DOHH2 (cell line): Measurements from ENCODE around the gene SRBD1.

Experiments used
- H3F3A ChIP-seq: fragments of 200-600 bp; sonication (generic), shearing (Covaris generic); 2 replicates; pipeline ENCODE4 v1.6.0; 2016; ENCODE audit warnings: antibody characterized with exemption, mild to moderate bottlenecking; ENCODE audit not compliant: control insufficient read depth, insufficient read depth
- H3K27ac ChIP-seq: fragments of 200-600 bp; sonication (generic); 2 replicates; pipeline ENCODE4 v1.5.1; 2014; ENCODE audit warnings: low read depth, mild to moderate bottlenecking, low read length, moderate library complexity
- H3K27me3 ChIP-seq: fragments of 200-600 bp; sonication (generic); 2 replicates; pipeline ENCODE4 v1.6.1; 2014; ENCODE audit warnings: mild to moderate bottlenecking, low read length, mixed read lengths; ENCODE audit not compliant: control insufficient read depth
- H3K36me3 ChIP-seq: fragments of 200-600 bp; sonication (generic); 2 replicates; pipeline ENCODE4 v1.6.1; 2014; ENCODE audit warnings: mild to moderate bottlenecking, low read length, moderate library complexity, mixed read lengths; ENCODE audit not compliant: control insufficient read depth
- H3K4me1 ChIP-seq: fragments of 200-600 bp; sonication (generic); 2 replicates; pipeline ENCODE4 v1.6.1; 2014; ENCODE audit warnings: mild to moderate bottlenecking, low read length, mixed read lengths; ENCODE audit not compliant: control insufficient read depth
- H3K4me2 ChIP-seq: fragments of 200-600 bp; sonication (generic); 2 replicates; pipeline ENCODE4 v1.6.0; 2014; ENCODE audit warnings: mild to moderate bottlenecking, low read length, moderate library complexity
- H3K4me3 ChIP-seq: fragments of 200-600 bp; sonication (generic); 2 replicates; pipeline ENCODE4 v1.5.1; 2014; ENCODE audit warnings: mild to moderate bottlenecking, low read length, mixed read lengths
- H3K79me2 ChIP-seq: fragments of 200-600 bp; sonication (generic); 2 replicates; pipeline ENCODE4 v1.6.1; 2014; ENCODE audit warnings: mild to moderate bottlenecking, low read length, mixed read lengths; ENCODE audit not compliant: control insufficient read depth
- H3K9me2 ChIP-seq: fragments of 200-600 bp; sonication (generic); replicated peaks from 2 replicates; pipeline ENCODE4 v1.6.1; 2014; ENCODE audit warnings: mild to moderate bottlenecking, low read length, mixed read lengths; ENCODE audit not compliant: control insufficient read depth
- H3K9me3 ChIP-seq: fragments of 200-600 bp; sonication (generic); 2 replicates; pipeline ENCODE4 v1.6.1; 2014; ENCODE audit warnings: antibody characterized with exemption, low read length, mixed read lengths; ENCODE audit not compliant: control insufficient read depth, insufficient read depth
- H4K20me1 ChIP-seq: fragments of 200-600 bp; sonication (generic); 2 replicates; pipeline ENCODE4 v1.6.0; 2014; ENCODE audit warnings: low read depth, mild to moderate bottlenecking, antibody characterized with exemption, low read length, moderate library complexity; ENCODE audit not compliant: control insufficient read depth, insufficient read depth
- EZH2phosphoT487 ChIP-seq: fragments of 200-600 bp; sonication (generic); IDR thresholded peaks from 2 replicates; pipeline ENCODE4 v1.6.1; 2017; ENCODE audit warnings: borderline replicate concordance, mild to moderate bottlenecking, antibody characterized with exemption, low read length, moderate library complexity, mixed read lengths
- TF ChIP-seq, protein P1 (sequence below): fragments of 200-600 bp; sonication (generic); IDR thresholded peaks from one replicate; pipeline ENCODE4 v1.5.1; 2014; ENCODE audit warnings: antibody characterized with exemption, mild to moderate bottlenecking, low read depth, low read length; ENCODE audit not compliant: poor library complexity, severe bottlenecking

SRBD1 gene

GRCh38 chr2:45518546-45518945 is 92.5 kb downstream of the SRBD1 start:
- no peak for TF ChIP-seq EZH2phosphoT487
- TF ChIP-seq, protein P1, sequence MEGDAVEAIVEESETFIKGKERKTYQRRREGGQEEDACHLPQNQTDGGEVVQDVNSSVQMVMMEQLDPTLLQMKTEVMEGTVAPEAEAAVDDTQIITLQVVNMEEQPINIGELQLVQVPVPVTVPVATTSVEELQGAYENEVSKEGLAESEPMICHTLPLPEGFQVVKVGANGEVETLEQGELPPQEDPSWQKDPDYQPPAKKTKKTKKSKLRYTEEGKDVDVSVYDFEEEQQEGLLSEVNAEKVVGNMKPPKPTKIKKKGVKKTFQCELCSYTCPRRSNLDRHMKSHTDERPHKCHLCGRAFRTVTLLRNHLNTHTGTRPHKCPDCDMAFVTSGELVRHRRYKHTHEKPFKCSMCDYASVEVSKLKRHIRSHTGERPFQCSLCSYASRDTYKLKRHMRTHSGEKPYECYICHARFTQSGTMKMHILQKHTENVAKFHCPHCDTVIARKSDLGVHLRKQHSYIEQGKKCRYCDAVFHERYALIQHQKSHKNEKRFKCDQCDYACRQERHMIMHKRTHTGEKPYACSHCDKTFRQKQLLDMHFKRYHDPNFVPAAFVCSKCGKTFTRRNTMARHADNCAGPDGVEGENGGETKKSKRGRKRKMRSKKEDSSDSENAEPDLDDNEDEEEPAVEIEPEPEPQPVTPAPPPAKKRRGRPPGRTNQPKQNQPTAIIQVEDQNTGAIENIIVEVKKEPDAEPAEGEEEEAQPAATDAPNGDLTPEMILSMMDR: no peak
- Histone ChIP-seq H4K20me1 (no peaks in the 10 kb centered on the region), H3K4me2 (no peak overlapping the region), H3K4me1 (no peaks in the 10 kb centered on the region), H3K4me3 (no peak overlapping the region), H3K9me3 (no peaks in the 10 kb centered on the region), H3K27me3 (no peaks in the 10 kb centered on the region), H3K27ac (no peak overlapping the region), H3K36me3 (no peaks in the 10 kb centered on the region), H3K79me2 (no peaks in the 10 kb centered on the region), H3K9me2 (no peaks in the 10 kb centered on the region), H3F3A (no peaks in the 10 kb centered on the region)

DNA sequence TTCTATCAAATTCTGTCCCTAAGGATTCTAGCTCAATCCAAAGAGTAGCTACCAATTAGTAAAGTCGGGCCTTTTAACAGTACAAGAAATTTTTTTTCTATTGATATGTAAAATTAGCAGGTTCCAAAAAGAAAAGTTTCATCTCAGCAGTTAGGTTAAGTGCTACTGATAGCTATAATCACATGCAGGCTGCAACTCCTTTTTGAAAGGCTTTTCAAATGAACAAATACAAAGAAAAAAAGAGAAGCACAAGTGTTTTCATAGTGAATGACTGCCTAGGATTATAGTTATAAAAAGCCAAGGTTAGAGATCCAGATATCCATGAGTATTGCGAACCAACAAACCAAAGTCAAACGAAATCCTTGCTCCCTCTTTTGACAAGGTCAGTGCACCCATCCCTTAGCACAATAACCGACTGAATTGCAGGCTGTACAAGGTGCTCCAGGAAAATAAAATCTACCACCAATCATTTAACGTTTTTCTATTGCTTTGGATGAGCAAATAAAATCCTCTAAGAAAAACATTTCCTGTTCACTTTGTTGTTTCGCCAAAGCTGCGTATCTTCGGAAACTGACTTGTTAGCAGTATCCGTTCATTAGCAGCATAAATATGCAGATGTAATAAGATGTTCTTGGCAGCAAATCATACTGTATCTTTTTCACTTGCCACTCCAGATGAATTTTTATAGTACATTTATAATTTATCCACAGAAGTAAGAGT is 100.2 kb downstream of the SRBD1 start:
- no peaks in the 10 kb centered on the region for H3K9me3 ChIP-seq
- no peaks in the 10 kb centered on the region for H3F3A ChIP-seq
- H3K4me2 ChIP-seq: no peak overlapping the region
- no peaks in the 10 kb centered on the region for H3K27me3 ChIP-seq
- H3K36me3 ChIP-seq: no peaks in the 10 kb centered on the region
- no peak overlapping the region for H3K4me3 ChIP-seq
- H3K79me2 ChIP-seq: no peaks in the 10 kb centered on the region
- no peak for TF ChIP-seq EZH2phosphoT487
- TF ChIP-seq, protein P1: no peak
- H3K27ac ChIP-seq: no peak overlapping the region
- no peaks in the 10 kb centered on the region for H3K4me1 ChIP-seq
- H4K20me1 ChIP-seq: no peaks in the 10 kb centered on the region
- H3K9me2 ChIP-seq: no peaks in the 10 kb centered on the region

DNA sequence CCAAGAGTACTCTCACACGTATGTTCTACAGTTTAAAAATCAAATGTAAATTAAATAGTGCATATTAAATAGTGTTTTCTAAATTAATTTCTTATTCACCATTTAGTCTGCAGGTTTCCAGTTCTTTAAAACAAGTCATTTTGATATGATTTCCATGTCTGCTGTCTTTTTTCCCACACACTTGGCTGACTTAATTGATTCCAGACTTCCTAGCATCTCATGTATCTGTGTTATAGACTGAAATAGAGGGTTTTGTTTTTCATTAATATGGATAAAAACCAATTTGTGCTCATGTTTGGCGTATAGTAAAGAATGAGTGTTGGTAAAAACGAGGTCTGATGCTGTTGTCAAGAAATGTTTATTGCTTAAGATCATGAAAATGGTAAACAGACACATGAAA is 104.3 kb downstream of the SRBD1 start:
- no peaks in the 10 kb centered on the region for H3K36me3 ChIP-seq
- no peak overlapping the region for H3K4me3 ChIP-seq
- TF ChIP-seq, protein P1: no peak
- TF ChIP-seq EZH2phosphoT487: no peak
- no peaks in the 10 kb centered on the region for H3F3A ChIP-seq
- no peaks in the 10 kb centered on the region for H3K9me2 ChIP-seq
- no peaks in the 10 kb centered on the region for H3K79me2 ChIP-seq
- H3K4me1 ChIP-seq: no peaks in the 10 kb centered on the region
- no peaks in the 10 kb centered on the region for H3K27me3 ChIP-seq
- no peak overlapping the region for H3K27ac ChIP-seq
- no peak overlapping the region for H3K4me2 ChIP-seq
- no peaks in the 10 kb centered on the region for H4K20me1 ChIP-seq
- no peaks in the 10 kb centered on the region for H3K9me3 ChIP-seq
